Activated CD4-positive, alpha-beta T cell treated with anti-CD3 and anti-CD28 coated beads, Interleukin-2, Interleukin-6, amounts not matched to agents 100 ng/mL and 50 ng/mL, durations not matched to agents 16 hours and 8 hours (primary cell): ENCODE results near the gene SLC30A2.

Experiments
- DNase-seq: peaks from one replicate; pipeline ENCODE4 v3.0.0-alpha.2; 2020

Gene SLC30A2

GRCh38 chr1:26067432-26067911, 21.6 kb upstream of the SLC30A2 start, which contains the start of gene TRIM63:
TSS of gene TRIM63 (minus strand) at chr1:26067630. CDS start at chr1:26067494, 136 bp downstream.
- DNase-seq, result no peak

DNA sequence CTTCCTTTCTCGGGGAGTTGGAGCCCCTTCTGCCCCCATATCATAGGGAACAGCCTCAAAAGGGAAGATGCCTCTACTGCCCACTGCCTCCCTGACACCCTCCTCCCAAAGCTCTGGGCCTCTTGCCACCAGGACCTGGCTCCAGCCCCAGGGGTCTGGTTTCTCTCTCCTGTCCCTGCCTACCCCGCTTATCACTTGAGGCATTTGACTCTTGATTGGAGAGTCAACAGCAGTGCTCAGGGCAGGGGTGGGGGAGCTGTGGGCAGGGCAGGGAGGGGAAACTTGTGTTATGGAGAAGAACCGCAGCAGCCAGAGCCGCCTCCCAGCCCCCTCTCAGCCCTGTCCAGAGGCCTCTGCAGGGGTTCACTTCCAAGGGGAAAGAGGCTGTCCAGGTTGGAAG, 20.9 kb upstream of the SLC30A2 start:
- DNase-seq, result no peak

DNA sequence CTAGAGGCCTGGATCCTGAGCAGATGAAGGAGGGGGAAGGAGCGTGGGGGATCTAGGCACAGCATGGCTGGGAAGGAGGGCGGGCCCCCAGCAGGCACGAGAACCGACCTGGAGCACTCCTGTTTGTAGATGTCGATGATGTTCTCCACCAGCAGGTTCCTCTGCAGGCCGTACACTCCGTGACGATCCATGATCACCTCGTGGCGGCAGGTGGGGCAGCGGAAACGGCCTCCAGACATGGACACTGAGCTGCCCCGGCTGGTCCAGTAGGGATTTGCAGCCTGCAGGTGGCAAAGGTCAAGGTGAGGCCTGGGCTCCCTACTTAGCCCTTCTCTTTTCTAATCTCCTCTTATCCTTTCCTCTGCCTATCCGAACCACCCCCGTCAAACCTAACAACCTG, 20.2 kb upstream of the SLC30A2 start:
- no peak for DNase-seq

DNA sequence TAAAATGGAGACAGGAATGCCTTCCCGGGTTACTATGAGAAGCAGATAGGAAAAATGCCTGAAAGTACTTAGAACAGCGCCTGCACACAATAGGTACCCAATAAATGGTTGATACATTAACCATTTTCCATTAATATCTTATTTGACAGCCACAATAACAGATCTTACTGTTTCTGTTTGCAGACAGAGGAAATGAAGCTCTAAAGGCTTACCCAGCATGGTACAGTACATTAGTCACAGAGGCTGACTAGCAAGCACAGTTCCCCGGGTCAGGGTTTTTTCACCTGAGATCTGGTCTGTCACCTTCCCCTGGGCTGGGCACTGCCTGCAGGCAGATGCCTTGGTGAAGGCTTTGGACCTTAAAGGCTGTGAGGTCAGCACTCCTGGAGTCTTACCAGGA, 18.6 kb upstream of the SLC30A2 start:
- no peak for DNase-seq

DNA sequence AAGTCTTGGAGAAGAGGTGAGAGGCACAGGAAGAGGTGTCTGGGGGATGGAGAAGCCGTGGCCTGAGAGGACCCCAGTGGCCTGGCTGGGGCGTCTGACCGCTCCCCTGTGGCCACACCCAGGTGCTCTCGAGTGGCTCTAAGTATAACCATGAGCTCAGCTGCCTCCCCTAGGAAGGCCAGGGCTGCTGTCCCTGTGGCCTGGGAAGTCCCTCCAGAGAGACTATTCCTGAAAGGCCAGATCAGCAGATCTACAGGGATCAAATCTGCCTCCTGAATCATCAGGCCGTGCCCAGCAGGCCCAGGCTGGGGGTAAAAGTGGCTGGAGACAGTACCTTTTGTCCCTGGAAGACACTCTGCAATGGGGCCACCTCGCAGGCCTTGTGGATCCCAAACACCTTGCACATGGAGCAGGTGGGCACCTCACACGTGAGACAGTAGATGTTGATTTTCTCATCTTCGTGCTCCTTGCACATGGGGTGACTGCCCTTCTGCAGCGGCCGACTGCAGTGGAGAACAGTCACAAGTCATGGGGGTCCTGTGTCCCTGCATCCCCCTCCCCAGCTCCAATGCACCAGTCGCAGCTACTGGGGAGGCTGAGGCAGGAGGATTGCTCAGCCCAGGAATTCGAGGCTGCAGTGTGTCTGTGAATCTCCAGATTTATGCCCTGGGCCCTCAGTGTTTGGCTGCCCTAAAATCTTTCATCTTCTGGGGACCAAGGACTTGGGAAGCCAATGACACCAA, 15.1 kb upstream of the SLC30A2 start:
- no peak for DNase-seq

- DNase-seq, result no peak
Measured at GRCh38 chr1:26059906-26060305, 14.0 kb upstream of the SLC30A2 start.

DNA sequence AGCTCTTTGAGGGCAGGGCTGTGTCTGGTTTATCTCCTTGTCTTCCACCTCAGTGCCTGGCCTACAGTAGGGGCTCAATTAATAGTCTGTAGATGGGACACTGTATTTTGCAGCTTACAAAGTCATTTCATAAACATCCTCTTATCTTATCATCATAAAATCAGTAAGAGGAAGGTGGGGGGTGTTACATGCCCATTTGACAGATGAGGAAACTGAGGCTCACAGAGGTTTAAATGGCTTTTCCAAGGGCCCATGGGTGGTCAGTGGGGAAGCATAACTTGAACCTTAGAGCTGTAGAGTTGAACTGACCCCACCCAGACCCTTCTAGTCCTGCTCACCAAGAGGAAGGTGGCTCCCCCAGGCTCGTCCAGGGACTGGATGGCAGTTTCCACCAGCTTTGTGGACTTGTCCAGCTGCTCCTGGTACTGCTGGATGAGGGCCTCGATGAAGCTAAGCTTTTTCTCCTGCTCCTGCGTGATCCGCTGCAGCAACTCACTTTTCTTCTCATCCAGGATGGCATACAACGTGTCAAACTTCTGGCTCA, 12.2 kb upstream of the SLC30A2 start:
- no peak for DNase-seq

DNA sequence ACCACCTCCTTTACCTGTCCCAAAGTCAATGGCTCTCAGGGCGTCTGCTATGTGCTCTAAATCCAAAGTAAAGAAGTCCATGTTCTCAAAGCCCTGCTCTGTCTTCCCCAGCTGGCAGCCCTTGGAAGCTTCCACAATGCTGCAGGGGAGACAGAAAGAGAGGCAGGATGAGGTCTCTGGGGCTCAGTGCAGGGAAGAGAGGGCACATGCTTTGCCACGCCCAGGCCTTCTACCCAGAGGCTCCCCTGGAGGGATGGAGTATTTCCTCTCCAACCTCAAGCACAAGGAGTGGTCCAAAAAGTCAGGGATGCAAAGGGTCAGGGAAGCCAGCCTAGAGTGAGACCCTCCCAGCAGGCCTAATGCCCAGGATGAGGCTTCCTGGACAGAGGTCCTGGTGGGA, 11.3 kb upstream of the SLC30A2 start:
- no peak for DNase-seq

GRCh38 chr1:26055041-26055440, 9.1 kb upstream of the SLC30A2 start:
- DNase-seq, result no peak

DNA sequence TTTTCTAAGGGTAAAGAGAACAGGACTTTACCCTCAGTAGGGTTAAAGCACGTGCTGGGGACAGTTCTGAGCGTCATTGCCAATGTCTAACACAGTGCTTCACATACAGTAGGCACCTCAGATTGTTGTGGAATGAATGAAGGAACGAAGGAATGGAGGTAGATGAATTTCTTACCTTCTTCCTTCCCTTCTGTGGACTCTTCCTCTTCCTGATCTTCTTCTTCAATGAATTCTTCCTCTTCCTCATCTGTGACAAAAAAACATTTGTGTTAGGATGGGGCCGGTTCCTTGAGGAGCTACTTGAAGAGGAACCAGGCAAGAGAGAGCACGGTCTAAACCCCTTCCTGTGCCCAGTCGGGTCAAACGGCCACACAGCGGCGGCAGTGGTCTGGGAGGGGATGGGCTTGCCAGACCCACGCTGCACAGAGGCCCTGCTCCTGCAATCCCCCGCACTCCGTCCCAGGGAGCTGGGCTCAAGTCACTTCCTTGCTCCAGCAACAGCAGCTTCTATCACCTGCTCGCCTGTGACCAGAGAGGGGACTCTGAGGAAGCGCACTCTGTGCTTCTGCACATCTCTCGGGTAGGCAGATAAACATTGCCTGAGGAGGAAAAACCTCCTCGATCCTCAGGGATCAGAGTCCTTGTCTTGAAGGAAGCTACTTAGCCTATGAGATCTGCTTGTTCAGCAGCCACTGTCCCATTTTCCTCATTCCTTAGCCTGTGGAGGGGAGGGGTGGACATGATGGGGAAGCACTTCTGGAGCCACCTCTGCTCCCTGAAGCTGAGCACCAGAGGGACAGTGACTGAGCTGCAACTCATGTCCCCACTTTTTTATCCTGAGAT, 8.0 kb upstream of the SLC30A2 start:
- DNase-seq, result no peak

GRCh38 chr1:26050248-26050640, 4.3 kb upstream of the SLC30A2 start:
- no peak for DNase-seq

DNA sequence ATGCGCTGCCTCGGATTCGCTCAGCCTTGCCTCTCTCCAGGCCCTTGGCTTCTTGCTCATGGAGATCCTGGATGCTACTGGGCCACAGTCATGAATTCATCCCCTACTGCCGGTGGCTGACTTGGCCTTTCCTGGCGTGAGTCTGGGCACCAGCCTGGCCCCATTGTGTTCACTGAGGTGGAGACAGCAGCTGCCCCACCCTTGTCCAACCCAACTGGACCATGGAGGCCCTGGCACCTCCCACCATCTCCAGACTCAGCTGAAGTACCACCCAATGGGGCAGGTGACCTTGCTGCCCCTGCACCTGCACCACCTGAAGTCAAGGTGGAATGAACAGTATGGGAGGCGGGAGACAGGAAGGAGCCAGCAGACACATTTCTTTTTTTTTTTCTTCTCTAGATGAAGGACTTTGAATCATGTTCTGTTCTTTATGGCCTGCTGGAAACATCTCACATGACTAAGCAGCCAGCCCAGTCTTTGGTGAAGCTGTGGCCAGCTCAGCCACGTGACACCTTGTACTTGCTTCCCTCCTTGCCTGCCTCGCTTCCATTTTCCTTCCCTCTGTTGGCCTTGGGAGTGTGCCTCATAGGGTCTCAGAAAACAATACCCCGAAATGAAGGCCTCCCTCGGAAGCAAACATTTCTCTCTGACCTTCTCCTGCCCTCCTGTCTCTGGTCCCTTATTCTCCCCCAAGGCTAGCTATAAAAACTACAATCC, 3.8 kb upstream of the SLC30A2 start:
- no peak for DNase-seq

DNA sequence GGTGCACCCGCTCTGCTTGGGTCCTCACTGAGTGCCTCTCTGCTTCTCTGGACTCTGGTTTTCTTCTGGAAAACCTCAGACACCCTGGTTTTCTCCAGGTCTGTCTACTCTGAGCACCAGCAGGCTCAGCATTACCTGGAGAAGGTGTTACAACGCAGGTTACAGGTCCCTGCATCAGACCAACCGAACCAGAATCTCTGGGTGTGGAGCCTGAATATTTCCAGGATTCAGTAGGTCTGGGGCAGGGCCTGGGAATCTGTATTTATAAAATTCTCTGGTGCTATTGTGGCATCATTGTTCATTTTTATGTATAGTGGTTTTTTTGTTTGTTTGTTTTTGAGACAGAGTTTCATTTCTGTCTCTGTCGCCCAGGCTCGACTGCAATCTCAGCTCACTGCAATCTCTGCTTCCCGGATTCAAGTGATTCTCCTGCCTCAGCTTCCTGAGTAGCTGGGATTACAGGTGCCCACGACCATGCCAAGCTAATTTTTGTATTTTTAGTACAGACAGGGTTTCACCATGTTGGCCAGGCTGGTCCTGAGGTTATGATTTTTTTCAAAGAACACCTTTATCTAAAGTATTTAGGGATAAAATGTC, 1.5 kb upstream of the SLC30A2 start:
- DNase-seq, result no peak

GRCh38 chr1:26046246-26047095, 553 bp upstream of the SLC30A2 start:
- DNase-seq, result no peak

DNA sequence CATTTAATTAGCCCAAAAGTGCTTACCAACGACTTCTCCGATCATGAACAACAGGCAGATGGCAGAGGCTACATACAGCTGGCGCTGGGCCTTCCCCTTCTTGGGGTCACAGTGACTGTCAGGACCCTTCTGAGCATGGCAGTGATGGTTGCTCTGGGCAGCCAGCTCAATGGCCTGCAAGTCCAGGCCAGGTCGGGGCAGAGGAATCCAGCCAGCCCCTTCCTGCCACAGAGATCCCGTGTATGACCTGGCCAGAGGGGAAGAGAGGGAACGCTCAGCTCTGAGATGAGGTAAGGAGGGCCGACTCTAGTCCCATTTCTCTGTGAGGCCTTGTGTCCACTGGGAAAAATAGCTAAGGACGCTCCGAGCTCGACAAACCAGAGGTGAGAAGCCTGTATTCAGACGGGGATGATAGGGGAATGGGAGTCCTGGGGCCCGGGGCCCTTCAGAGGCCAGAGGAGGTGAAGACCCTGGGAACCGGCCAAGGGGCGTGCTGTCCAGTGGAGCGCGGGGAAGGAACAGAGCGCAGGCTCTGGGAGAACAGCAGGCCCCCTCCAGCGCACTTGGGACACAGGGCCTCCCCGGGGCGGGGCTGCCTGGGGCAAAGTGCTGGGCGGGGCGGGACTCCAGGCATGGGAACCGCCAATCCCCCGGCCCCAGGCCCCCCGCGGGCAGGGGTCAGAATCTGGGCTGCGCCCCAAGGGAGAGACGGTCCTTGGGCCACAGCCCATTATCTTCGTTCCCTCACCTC, 772 bp downstream of the SLC30A2 start:
- DNase-seq, result no peak

DNA sequence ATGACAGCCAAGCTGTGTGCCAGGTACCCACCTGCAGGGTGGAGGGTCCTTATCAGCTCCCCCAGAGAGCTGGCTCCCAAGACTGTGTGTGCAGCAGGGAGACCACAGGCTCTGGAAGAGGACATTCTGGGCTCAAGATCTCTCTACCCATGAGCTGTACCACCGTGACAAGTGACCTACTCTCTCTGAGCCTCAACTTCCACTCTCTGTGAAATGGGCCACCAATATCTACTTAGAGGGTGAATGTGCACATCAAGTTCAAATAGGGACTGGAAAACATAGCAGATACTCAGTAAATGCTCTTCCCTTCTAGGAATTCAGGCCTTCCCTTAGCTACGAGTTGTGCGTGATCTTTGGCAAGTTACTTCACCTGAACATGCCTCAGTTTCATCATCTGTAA, 1.5 kb downstream of the SLC30A2 start:
- DNase-seq, result no peak

- DNase-seq, result no peak
Measured at GRCh38 chr1:26043765-26044164, 2.2 kb downstream of the SLC30A2 start.

- DNase-seq, result no peak
Measured at GRCh38 chr1:26041978-26042377, 3.9 kb downstream of the SLC30A2 start.

- DNase-seq, result no peak
Measured at GRCh38 chr1:26041401-26041800, 4.5 kb downstream of the SLC30A2 start.

GRCh38 chr1:26038904-26039303, 7.0 kb downstream of the SLC30A2 start:
- no peak for DNase-seq

DNA sequence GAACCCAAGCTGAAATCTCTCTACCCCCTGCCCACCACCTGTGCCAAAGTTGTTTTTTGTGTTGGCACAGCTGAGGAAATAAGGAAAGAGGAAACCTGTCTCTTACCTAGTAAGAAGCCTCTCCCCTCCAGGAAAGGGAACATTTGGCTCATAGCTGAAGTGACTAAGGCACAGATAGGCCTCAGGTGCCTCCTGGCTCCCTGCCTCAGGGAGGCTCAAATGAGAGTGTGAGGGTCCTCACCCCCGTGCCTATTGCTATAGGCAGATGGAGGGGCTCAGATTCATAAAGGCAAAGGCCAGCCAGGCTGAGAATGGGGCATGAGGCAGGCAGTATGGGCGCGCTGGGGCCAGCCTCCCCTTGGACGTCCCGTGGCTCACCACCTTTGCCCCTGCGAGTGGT, 7.4 kb downstream of the SLC30A2 start:
- no peak for DNase-seq
